Stimulated activated CD4-positive, alpha-beta T cell treated with anti-CD3 and anti-CD28 coated beads, Interleukin-1b, Interleukin-23, amount 100 ng/mL, for 1 hour (primary cell): ENCODE data around the gene IL18BP.

Experiments
- DNase-seq, 2 donors: peaks; one replicate each; pipeline ENCODE4 v3.0.0-alpha.2; 2020; ENCODE audit warnings: low read depth in 2 of 2

Gene IL18BP

GRCh38 chr11:72045849-72046248 lies 47.1 kb downstream of the IL18BP start:
- no peak for DNase-seq

GRCh38 chr11:72048766-72049460 lies 50.2 kb downstream of the IL18BP start:
- no peak for DNase-seq
